Activated CD8-positive, alpha-beta memory T cell treated with anti-CD3 and anti-CD28 coated beads for 24 hours (primary cell): ENCODE data around the gene CNKSR3.

ENCODE experiments used
- DNase-seq: peaks from one replicate; pipeline ENCODE4 v3.0.0-alpha.2; 2020

The CNKSR3 gene

GRCh38 chr6:154377726-154378125, 132.8 kb downstream of the CNKSR3 start:
- DNase-seq = no peak

- no peak for DNase-seq
Observed at GRCh38 chr6:154373971-154374370, 136.5 kb downstream of the CNKSR3 start.

GRCh38 chr6:154371281-154371680, 139.2 kb downstream of the CNKSR3 start:
- DNase-seq = no peak

- DNase-seq = no peak
Observed at GRCh38 chr6:154370545-154370944, 139.9 kb downstream of the CNKSR3 start.

GRCh38 chr6:154367839-154368695, 142.4 kb downstream of the CNKSR3 start:
- DNase-seq = no peak

GRCh38 chr6:154367336-154367735, 143.1 kb downstream of the CNKSR3 start:
- DNase-seq = no peak

- no peak for DNase-seq
Observed at GRCh38 chr6:154363821-154364220, 146.7 kb downstream of the CNKSR3 start.

- no peak for DNase-seq
Observed at GRCh38 chr6:154361476-154361875, 149.0 kb downstream of the CNKSR3 start.

GRCh38 chr6:154360476-154360875, 150.0 kb downstream of the CNKSR3 start:
- no peak for DNase-seq

GRCh38 chr6:154359679-154360078, 150.8 kb downstream of the CNKSR3 start:
- no peak for DNase-seq

- no peak for DNase-seq
Observed at GRCh38 chr6:154359161-154359574, 151.3 kb downstream of the CNKSR3 start.

GRCh38 chr6:154358019-154358545, 152.4 kb downstream of the CNKSR3 start:
- no peak for DNase-seq

GRCh38 chr6:154356690-154357089, 153.8 kb downstream of the CNKSR3 start, which contains the start of gene IPCEF1:
Gene IPCEF1 (minus strand): TSS chr6:154356803. CDS start chr6:154265947, 90,856 bp downstream.
- DNase-seq = no peak

- DNase-seq = no peak
Observed at GRCh38 chr6:154356113-154356512, 154.4 kb downstream of the CNKSR3 start.

GRCh38 chr6:154354265-154354777, 156.2 kb downstream of the CNKSR3 start:
- DNase-seq = no peak

GRCh38 chr6:154353626-154354025, 156.9 kb downstream of the CNKSR3 start:
- DNase-seq = no peak

- DNase-seq = no peak
Observed at GRCh38 chr6:154352898-154353585, 157.4 kb downstream of the CNKSR3 start.

- DNase-seq = no peak
Observed at GRCh38 chr6:154350293-154350692, 160.2 kb downstream of the CNKSR3 start.

GRCh38 chr6:154347981-154348380, 162.5 kb downstream of the CNKSR3 start:
- DNase-seq = no peak

- DNase-seq = no peak
Observed at GRCh38 chr6:154345811-154346210, 164.7 kb downstream of the CNKSR3 start.

GRCh38 chr6:154343473-154344308, 166.8 kb downstream of the CNKSR3 start:
- no peak for DNase-seq

- DNase-seq = no peak
Observed at GRCh38 chr6:154341871-154342270, 168.6 kb downstream of the CNKSR3 start.

- no peak for DNase-seq
Observed at GRCh38 chr6:154341336-154341735, 169.1 kb downstream of the CNKSR3 start.
